WERI-Rb-1 (cell line): ENCODE results near the gene FBXW4.

Experiments used
- DNase-seq: peaks from one replicate; pipeline ENCODE4 v3.0.0-alpha.2; 2020
- H3K27ac ChIP-seq: fragments of 250-450 bp; sonication (Bioruptor Pico); 2 replicates; pipeline ENCODE4 v1.5.1; 2020; ENCODE audit warnings: mild to moderate bottlenecking, moderate library complexity
- H3K27me3 ChIP-seq: fragments of 250-450 bp; sonication (Bioruptor Pico); 2 replicates; pipeline ENCODE4 v1.5.1; 2021; ENCODE audit warnings: mild to moderate bottlenecking, low read depth, moderate library complexity; ENCODE audit not compliant: insufficient read depth, severe bottlenecking
- H3K36me3 ChIP-seq: fragments of 250-450 bp; sonication (Bioruptor Pico); 2 replicates; pipeline ENCODE4 v1.5.1; 2020; ENCODE audit warnings: mild to moderate bottlenecking, moderate library complexity
- H3K4me3 ChIP-seq: 2 replicates; pipeline ENCODE4 v1.5.1; 2011; ENCODE audit warnings: low read depth, mild to moderate bottlenecking, control low read depth, low read length
- H3K9me3 ChIP-seq: fragments of 250-450 bp; sonication (Bioruptor Pico); 2 replicates; pipeline ENCODE4 v1.5.1; 2021; ENCODE audit warnings: mild to moderate bottlenecking, moderate library complexity; ENCODE audit not compliant: severe bottlenecking
- TF ChIP-seq, protein P1 (sequence below): IDR thresholded peaks from 2 replicates; pipeline ENCODE4 v1.5.1; 2011; ENCODE audit warnings: low read depth, mild to moderate bottlenecking, control low read depth, inconsistent platforms, low read length

Gene FBXW4

DNA sequence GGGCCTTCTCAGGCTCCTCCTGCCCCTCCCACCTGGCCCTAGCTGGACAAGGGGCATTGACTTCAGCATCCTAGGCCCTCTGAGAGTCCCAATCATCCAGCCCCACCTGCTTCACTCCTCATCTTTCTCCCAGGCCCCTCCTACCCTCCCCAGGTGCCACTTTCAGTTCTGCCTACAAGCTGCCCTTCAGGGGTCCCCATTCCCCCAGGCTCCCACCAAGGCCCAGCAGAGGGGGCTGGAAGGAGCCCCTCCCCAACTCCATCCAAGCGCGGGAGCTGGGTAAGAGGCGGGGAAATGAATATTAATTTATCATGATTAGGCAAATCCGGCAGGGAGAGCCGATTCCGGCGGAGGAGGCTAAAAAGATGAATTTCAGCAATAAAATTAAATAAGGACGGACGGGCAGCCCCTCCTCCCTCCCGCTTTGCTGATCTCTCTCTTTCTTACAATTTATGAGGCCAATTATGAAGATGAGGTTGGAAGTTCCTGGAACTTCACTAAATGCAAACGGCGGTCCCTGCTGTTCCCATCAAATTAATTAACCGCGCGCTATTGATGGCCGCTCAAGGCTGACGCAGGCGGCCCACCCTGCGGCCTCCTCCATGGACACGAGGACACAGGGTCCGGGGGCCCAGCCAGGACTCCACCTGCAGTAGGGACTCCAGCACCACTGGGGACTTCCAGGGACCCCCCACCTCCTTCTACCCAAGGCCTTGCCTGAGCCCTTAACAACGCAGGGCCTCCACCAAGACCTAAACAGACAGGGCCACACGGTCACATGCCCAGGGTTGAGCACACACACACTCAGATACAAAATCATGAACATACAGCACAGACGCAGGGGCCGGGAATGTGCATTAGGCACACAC lies 120.9 kb downstream of the FBXW4 start:
- H3K9me3 ChIP-seq, result peaks cover 9% of the 10 kb centered on the region
- no peak for DNase-seq
- H3K4me3 ChIP-seq, result no peak overlapping the region
- no peaks in the 10 kb centered on the region for H3K36me3 ChIP-seq
- no peak overlapping the region for H3K27ac ChIP-seq
- TF ChIP-seq, protein P1, sequence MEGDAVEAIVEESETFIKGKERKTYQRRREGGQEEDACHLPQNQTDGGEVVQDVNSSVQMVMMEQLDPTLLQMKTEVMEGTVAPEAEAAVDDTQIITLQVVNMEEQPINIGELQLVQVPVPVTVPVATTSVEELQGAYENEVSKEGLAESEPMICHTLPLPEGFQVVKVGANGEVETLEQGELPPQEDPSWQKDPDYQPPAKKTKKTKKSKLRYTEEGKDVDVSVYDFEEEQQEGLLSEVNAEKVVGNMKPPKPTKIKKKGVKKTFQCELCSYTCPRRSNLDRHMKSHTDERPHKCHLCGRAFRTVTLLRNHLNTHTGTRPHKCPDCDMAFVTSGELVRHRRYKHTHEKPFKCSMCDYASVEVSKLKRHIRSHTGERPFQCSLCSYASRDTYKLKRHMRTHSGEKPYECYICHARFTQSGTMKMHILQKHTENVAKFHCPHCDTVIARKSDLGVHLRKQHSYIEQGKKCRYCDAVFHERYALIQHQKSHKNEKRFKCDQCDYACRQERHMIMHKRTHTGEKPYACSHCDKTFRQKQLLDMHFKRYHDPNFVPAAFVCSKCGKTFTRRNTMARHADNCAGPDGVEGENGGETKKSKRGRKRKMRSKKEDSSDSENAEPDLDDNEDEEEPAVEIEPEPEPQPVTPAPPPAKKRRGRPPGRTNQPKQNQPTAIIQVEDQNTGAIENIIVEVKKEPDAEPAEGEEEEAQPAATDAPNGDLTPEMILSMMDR, result no peak
- H3K27me3 ChIP-seq, result no peaks in the 10 kb centered on the region

DNA sequence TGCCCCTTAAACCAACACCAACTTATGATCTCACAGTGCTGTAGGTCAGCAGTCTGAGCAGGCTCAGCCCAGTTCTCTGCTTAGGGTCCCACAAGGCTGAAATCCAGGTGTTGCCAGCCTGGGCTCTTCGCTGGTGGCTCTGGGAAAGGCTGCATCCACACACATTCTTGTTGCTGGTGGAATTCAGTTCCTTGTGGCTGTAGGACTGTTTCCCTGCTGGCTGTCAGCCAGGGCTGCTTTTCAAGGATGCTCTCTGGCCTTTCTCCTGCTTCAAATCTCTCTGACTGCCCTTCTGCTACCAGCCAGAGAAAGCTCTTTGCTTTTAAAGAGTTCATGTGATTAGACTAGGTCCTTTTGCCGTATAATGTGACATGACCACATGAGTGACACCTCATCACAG lies 122.2 kb downstream of the FBXW4 start:
- TF ChIP-seq, protein P1, result no peak
- Histone ChIP-seq H3K27ac (no peak overlapping the region), H3K27me3 (no peaks in the 10 kb centered on the region), H3K36me3 (no peaks in the 10 kb centered on the region), H3K9me3 (peaks cover 9% of the 10 kb centered on the region), H3K4me3 (no peak overlapping the region)
- no peak for DNase-seq

DNA sequence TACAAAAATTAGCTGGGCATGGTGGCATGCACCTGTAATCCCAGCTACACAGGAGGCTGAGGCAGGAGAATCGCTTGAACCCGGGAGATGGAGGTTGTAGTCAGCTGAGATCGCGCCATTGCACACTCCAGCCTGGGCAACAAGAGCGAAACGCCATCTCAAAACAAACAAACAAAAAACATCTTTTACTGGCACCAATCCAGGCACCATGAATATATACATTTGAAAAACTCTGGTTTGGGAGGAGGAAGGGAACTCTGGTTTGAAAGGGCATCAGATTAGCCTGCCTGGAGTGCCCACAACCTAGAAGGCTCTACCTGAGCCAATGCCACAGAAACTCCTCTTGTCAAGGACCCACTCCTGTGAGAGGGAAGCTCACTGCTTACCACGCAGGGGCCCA lies 122.8 kb downstream of the FBXW4 start:
- Histone ChIP-seq H3K4me3 (no peak overlapping the region), H3K27ac (no peak overlapping the region)
- no peak for DNase-seq

DNA sequence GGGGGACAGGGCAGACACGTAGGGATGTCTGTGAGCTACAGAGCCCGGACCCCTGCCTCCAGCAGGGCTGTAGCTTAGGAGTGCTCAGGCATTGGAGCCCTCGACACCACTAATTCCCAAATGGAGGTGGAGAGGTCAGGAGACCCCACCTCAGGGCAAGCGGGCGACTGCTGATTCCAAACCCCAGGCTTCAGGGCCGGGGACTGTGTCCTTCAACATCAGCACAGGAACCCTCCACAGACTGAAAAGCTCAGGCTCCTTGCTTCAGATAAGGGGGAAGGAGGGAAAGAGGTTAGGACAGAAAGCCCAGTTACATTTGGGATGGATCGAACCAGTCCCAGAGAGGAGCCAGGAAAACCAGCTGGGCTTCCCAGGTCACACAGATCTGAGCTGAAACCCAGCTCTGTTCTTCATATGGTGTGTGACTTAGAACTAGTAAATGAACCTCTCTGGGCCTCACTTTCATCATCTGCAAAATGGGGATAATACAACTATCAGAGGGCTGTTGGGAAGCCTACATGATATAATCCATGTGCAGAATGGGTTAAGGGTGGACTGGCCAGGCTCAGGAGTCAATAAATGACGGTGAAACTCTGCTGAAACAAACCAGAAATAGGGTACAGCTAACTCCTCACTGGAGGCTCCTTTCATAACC lies 123.6 kb downstream of the FBXW4 start:
- Histone ChIP-seq H3K27me3 (no peaks in the 10 kb centered on the region), H3K9me3 (peaks cover 6% of the 10 kb centered on the region), H3K27ac (no peak overlapping the region), H3K36me3 (no peaks in the 10 kb centered on the region), H3K4me3 (no peak overlapping the region)
- DNase-seq, result no peak
- TF ChIP-seq, protein P1, result no peak

More for the DNA sequence above, 122.8 kb downstream of the FBXW4 start:
- Histone ChIP-seq H3K27me3 (no peaks in the 10 kb centered on the region), H3K9me3 (peaks cover 8% of the 10 kb centered on the region), H3K36me3 (no peaks in the 10 kb centered on the region)
- TF ChIP-seq, protein P1, result no peak

DNA sequence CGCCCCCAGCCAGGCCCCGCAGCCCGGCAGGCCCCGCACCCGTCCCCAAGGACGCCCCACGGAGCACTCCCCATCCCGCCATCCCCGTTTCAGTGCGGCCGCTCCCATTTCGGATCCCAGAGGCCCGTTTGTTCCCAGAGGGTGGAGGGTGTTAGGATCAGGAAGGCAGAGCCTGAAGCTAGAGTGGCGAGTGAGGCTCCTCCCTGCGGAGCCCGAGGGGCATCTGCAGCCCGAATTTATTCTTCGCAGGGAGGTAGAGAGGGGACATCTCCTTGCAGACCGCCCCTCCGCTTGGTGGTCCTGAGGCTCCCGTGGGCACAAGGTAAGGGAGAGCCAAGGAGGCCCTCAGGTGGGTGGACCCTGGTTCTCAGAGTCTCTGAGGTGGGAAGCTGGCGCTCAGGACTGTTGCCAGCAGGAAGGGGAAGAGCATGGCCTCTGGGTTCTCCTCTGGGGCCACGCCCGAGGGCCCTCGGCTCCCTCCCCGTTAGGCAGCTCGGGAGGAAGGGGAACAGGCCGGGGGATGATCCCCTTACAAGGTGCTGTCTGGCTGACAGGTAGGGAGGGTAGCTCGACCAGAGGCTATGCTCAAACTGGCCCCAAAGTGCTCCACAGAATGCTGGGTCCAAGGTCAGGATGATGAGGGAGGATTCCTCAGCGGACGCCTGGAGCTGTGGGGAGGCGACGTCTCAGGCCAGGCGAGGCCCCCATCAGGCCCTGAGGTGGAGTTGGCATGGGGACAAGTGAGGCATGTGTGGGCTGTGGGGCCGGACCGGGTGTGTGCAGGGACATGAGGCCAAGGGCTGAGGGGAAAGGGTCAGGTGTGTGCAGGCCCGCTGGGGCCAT lies 124.3 kb downstream of the FBXW4 start:
- H3K9me3 ChIP-seq, result peaks cover 6% of the 10 kb centered on the region
- H3K27ac ChIP-seq, result no peak overlapping the region
- H3K36me3 ChIP-seq, result no peaks in the 10 kb centered on the region
- peak overlapping the region; percentile 92 for H3K4me3 ChIP-seq
- TF ChIP-seq, protein P1, result no peak
- DNase-seq, result no peak
- H3K27me3 ChIP-seq, result no peaks in the 10 kb centered on the region
